Mammary epithelial cell (primary cell): ENCODE results near the gene ACSS1.

ENCODE experiments used
- EZH2 ChIP-seq: IDR thresholded peaks from 2 replicates; pipeline ENCODE4 v1.6.1; 2012; ENCODE audit warnings: low read length, inconsistent platforms, borderline replicate concordance
- TF ChIP-seq, protein P1 (sequence below), 2 donors: IDR thresholded peaks in 1 of 2; conservative IDR thresholded peaks in 1 of 2; 2 replicates each; pipeline ENCODE4 v1.5.1; 2011 to 2012; ENCODE audit warnings: inconsistent platforms in 2 of 2, low read length in 2 of 2, mild to moderate bottlenecking in 2 of 2, control low read depth in 1 of 2, low read depth in 1 of 2; ENCODE audit not compliant: insufficient read depth in 1 of 2; ENCODE audit errors: extremely low read depth in 1 of 2

GRCh38 chr20:24987873-24988835 lies 69.8 kb downstream of the ACSS1 start:
- TF ChIP-seq, protein P1, sequence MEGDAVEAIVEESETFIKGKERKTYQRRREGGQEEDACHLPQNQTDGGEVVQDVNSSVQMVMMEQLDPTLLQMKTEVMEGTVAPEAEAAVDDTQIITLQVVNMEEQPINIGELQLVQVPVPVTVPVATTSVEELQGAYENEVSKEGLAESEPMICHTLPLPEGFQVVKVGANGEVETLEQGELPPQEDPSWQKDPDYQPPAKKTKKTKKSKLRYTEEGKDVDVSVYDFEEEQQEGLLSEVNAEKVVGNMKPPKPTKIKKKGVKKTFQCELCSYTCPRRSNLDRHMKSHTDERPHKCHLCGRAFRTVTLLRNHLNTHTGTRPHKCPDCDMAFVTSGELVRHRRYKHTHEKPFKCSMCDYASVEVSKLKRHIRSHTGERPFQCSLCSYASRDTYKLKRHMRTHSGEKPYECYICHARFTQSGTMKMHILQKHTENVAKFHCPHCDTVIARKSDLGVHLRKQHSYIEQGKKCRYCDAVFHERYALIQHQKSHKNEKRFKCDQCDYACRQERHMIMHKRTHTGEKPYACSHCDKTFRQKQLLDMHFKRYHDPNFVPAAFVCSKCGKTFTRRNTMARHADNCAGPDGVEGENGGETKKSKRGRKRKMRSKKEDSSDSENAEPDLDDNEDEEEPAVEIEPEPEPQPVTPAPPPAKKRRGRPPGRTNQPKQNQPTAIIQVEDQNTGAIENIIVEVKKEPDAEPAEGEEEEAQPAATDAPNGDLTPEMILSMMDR (conservative IDR thresholded peaks at IDR 0.05 in 1 of 2, IDR thresholded peaks at IDR 0.05 in 1 of 2; ENCODE audit: extremely low read depth in 1 of 2, insufficient read depth in 1 of 2, low read depth in 1 of 2, low read length in 2 of 2): no peak
- no peak for TF ChIP-seq EZH2
